Tibial nerve (tissue), 3 donors: ENCODE results near the gene ZFAND2B.

ENCODE experiments used
- CTCF ChIP-seq, 5 experiments: fragments of 200-600 bp in 3 of 5; fragments of 450-650 bp in 2 of 5; sonication (generic) in 3 of 5; IDR thresholded peaks; one replicate each; pipeline ENCODE4 v1.5.1; 2016 to 2019; ENCODE audit warnings: antibody characterized with exemption in 5 of 5, mild to moderate bottlenecking in 3 of 5, moderate library complexity in 2 of 5
- POLR2A ChIP-seq, 2 donors: fragments of 450-650 bp; IDR thresholded peaks; one replicate each; pipeline ENCODE4 v1.6.1; 2017; ENCODE audit warnings: antibody characterized with exemption in 2 of 2, mild to moderate bottlenecking in 2 of 2, moderate library complexity in 2 of 2

- TF ChIP-seq POLR2A (IDR thresholded peaks at IDR 0.05) (no peak), CTCF (IDR thresholded peaks at IDR 0.05) (no peak)
These were observed 7.6 kb upstream of the ZFAND2B start for GRCh38 chr2:219198974-219199373.
